Pancreas (tissue), 10 donors: ENCODE measurements around the gene TIAM1. TPM values are rescaled to one million over a fixed set of nuclear protein-coding genes. Genes with fewer than 3 reads are reported as not detected.
A peak's percentile ranks its signal among the peaks of the same experiment; 100 is the strongest.

Experiments
- ATAC-seq, 4 donors: fragments of 200-7000 bp; cut with Tn5 transposase; one replicate each; pipeline versions ENCODE4 v1.8.0 to v1.9.1; 2020; ENCODE audit warnings: mild to moderate bottlenecking in 4 of 4, moderate library complexity in 4 of 4
- DNase-seq, 6 donors: peaks; one replicate each; pipeline ENCODE4 v3.0.0-alpha.2; 2020
- FAIRE-seq: peaks from 2 replicates; lab custom pipeline; 2012; peaks lifted over from hg19 to GRCh38; lab: Jason Lieb, UNC
- H3K27ac ChIP-seq, 4 donors: fragments of 200-600 bp; sonication (generic); 1 replicate in 3 of 4; 2 replicates in 1 of 4; pipeline versions ENCODE4 v1.5.0 to v1.8.0; 2020
- H3K27me3 ChIP-seq, 4 donors: fragments of 200-600 bp; one replicate each; pipeline ENCODE4 v1.8.0; 2021
- H3K36me3 ChIP-seq, 3 donors: fragments of 200-600 bp; sonication (generic) in 1 of 3; one replicate each; pipeline versions ENCODE4 v1.5.0 to v1.8.0; 2020 to 2021
- H3K4me1 ChIP-seq, 3 donors: fragments of 200-600 bp; one replicate each; pipeline ENCODE4 v1.8.0; 2021
- H3K4me3 ChIP-seq, 4 donors: fragments of 200-600 bp; sonication (generic) in 2 of 4; one replicate each; pipeline versions ENCODE4 v1.5.0 to v1.8.0; 2020 to 2021
- H3K9me3 ChIP-seq, 4 donors: fragments of 200-600 bp; one replicate each; pipeline ENCODE4 v1.8.0; 2021
- CTCF ChIP-seq, 4 donors: fragments of 200-600 bp; sonication (generic) in 3 of 4; IDR thresholded peaks; one replicate each; pipeline versions ENCODE4 v1.5.0 to v1.8.0; 2021; ENCODE audit warnings: antibody characterized with exemption in 4 of 4
- WGBS, 2 donors: extraction: QIAGEN DNeasy Blood & Tissue Kit; methylation state at CpG; one replicate each; pipeline ENCODE4 v1.1.7; 2013; 5-methylcytosine and 5-hydroxymethylcytosine counted together
- intact Hi-C, 3 donors: fragments of 100-400 bp; cut with DNase I; formaldehyde crosslinking; loops; one replicate each; pipeline versions ENCODE4 v1.11.1 to v1.14.2; 2022
- polyA plus RNA-seq, 2 donors: library from polyadenylated mRNA; stranded (reverse); fragments of 200-250 nt; gene quantifications; one replicate each; pipeline ENCODE4 v1.2.3, GENCODE V29; 2013
- total RNA-seq, 6 donors: library from RNA; stranded (reverse); fragmentation: NEBNext Ultra II Directional in 4 of 6; extraction: Animal tissue kit (Norgen Biotek cat#: 25700) in 4 of 6; gene quantifications; one replicate each; pipeline versions ENCODE4 v1.2.1 to v1.2.4, GENCODE V29; 2021 to 2023
- donor health status: healthy with polysubstance abuse.
- donor health status: DM: no; HTN: no; CAD: no; lungs with moderate emphysema.
- donor health status: DM: no; HTN: no; CAD: no.
- donor health status: control.
- donor health status: control.
- donor health status: Bipolar disorder and iron deficiency.
- donor health status: DM: yes; HTN: yes; CAD: no.
- donor health status: DM: no; HTN: no; CAD: no.
- donor health status: DM: no; HTN: no; CAD: no.
- donor health status: DM: yes; HTN: yes; CAD: no.

The TIAM1 gene, protein sequence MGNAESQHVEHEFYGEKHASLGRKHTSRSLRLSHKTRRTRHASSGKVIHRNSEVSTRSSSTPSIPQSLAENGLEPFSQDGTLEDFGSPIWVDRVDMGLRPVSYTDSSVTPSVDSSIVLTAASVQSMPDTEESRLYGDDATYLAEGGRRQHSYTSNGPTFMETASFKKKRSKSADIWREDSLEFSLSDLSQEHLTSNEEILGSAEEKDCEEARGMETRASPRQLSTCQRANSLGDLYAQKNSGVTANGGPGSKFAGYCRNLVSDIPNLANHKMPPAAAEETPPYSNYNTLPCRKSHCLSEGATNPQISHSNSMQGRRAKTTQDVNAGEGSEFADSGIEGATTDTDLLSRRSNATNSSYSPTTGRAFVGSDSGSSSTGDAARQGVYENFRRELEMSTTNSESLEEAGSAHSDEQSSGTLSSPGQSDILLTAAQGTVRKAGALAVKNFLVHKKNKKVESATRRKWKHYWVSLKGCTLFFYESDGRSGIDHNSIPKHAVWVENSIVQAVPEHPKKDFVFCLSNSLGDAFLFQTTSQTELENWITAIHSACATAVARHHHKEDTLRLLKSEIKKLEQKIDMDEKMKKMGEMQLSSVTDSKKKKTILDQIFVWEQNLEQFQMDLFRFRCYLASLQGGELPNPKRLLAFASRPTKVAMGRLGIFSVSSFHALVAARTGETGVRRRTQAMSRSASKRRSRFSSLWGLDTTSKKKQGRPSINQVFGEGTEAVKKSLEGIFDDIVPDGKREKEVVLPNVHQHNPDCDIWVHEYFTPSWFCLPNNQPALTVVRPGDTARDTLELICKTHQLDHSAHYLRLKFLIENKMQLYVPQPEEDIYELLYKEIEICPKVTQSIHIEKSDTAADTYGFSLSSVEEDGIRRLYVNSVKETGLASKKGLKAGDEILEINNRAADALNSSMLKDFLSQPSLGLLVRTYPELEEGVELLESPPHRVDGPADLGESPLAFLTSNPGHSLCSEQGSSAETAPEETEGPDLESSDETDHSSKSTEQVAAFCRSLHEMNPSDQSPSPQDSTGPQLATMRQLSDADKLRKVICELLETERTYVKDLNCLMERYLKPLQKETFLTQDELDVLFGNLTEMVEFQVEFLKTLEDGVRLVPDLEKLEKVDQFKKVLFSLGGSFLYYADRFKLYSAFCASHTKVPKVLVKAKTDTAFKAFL (N-terminal part only)
- total RNA-seq = 1 to 10 TPM; 1.7 to 7.7 (median 3.7) TPM
- polyA plus RNA-seq = 1 to 10 TPM; 2.4 to 6.8 TPM

DNA sequence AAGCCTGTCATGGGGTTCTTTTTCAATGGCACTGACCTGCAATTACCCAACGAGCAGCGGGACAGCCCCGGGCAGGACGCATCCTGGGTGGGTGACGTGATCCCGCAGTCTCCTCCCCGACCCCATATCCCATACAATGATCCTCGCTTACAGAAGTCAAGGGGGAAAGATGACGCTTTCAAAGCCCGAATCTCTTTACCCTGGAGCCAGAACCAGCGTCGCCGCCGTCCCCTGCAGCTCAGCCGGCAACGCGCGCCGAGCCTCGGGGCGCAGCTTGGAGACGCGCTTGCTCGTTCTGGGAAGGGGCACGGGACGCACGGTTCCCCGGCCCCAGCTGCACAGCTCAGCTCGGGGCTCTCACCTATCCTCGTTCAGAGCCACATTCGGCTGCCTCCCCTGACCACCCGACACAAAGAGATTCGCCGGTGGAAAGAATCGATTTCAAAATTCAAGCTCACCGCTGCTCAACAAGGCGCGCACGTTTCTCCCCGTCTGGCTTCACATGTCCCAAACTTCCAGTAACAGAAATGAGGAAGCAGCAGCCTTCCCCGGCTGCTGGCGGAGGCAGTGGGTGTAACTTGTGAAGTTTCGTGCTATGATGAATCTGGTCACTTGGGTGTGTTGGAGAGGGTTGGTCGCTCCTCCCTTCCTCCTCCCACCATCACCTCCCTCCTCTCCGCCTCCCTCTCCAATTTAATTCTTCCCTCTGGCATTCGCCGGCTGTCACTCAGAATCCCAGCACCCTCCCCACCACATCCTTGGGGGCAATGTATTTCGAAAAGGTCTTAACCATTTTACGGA lies at the start of gene TIAM1:
TSS of gene TIAM1 (minus strand) at position 582 of the 801 bp plus-strand sequence. CDS start 77,289 bp downstream, outside the sequence.
- Histone ChIP-seq H3K27ac (peak within 1 kb of the TSS in 1 of 4 donors; percentile 8), H3K4me1 (no peaks in the 10 kb centered on the region), H3K4me3 (peak within 1 kb of the TSS in 3 of 4 donors; percentile 0 to 41 (median 9)), H3K36me3 (no peaks in the 10 kb centered on the region), H3K27me3 (peaks cover 0 to 10% (median 0%) of the 10 kb centered on the region in 4 donors), H3K9me3 (no peaks in the 10 kb centered on the region)
- intact Hi-C loops = no loop called here
- 1% methylated on average over 48 to 49 of the region's 49 CpGs for WGBS, 2 donors
- ATAC-seq = peak in 3 of 4 donors; percentile 82 to 86 (median 84)
- DNase-seq = peak in 1 of 6 donors; percentile 37
- FAIRE-seq = no peak
- no peak for TF ChIP-seq CTCF (IDR thresholded peaks at IDR 0.05)

GRCh38 chr21:31387560-31388186 lies 43.6 kb upstream of the TIAM1 start:
- Histone ChIP-seq H3K4me3 (no peak overlapping the region), H3K4me1 (no peaks in the 10 kb centered on the region), H3K9me3 (no peaks in the 10 kb centered on the region), H3K36me3 (no peaks in the 10 kb centered on the region), H3K27ac (no peak overlapping the region), H3K27me3 (no peaks in the 10 kb centered on the region)
- FAIRE-seq (no peak), ATAC-seq (no peak), DNase-seq (no peak)
- WGBS, 2 donors = 73 to 76% methylated on average over 19 to 20 of the region's 20 CpGs
- no peak for TF ChIP-seq CTCF (IDR thresholded peaks at IDR 0.05)
- intact Hi-C loops = no loop called here

GRCh38 chr21:31386006-31386405 lies 41.9 kb upstream of the TIAM1 start:
- Histone ChIP-seq H3K4me1 (no peaks in the 10 kb centered on the region), H3K4me3 (no peak overlapping the region), H3K27me3 (no peaks in the 10 kb centered on the region), H3K36me3 (no peaks in the 10 kb centered on the region), H3K9me3 (no peaks in the 10 kb centered on the region), H3K27ac (no peak overlapping the region)
- 65 to 71% methylated on average over 5 of the region's 5 CpGs for WGBS, 2 donors
- TF ChIP-seq CTCF (IDR thresholded peaks at IDR 0.05) = no peak
- DNase-seq = no peak
- intact Hi-C loops = no loop called here
- no peak for FAIRE-seq
- ATAC-seq = no peak

DNA sequence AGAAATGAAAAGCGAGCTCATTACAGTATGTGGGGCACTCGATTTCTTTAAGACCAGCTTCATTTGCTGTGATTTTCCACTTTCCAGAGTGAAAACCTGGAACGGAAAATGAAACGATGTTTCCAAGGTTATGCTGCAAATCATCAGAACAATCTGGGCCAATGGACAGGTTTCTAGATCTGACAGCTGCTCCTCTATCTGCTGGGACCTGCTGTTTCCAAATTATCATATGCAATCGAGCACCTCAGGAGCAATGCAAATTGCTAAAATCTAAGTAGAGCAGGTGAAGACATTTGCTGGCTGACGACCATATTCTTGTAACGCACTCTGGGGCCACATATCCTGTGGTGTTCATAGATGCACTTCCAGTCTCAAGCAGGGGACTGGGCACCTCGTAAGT lies 39.7 kb upstream of the TIAM1 start:
- no peaks in the 10 kb centered on the region for H3K4me1 ChIP-seq
- DNase-seq = no peak
- no peak for FAIRE-seq
- no peak for ATAC-seq
- 63 to 73% methylated on average over 8 of the region's 8 CpGs for WGBS, 2 donors
- no peak for TF ChIP-seq CTCF (IDR thresholded peaks at IDR 0.05)
- no peak overlapping the region for H3K27ac ChIP-seq
- H3K36me3 ChIP-seq = no peaks in the 10 kb centered on the region
- no peak overlapping the region for H3K4me3 ChIP-seq
- H3K27me3 ChIP-seq = no peaks in the 10 kb centered on the region
- no peaks in the 10 kb centered on the region for H3K9me3 ChIP-seq
- intact Hi-C loops = no loop called here
